Measurements from ENCODE around the gene WDFY3.

DNA sequence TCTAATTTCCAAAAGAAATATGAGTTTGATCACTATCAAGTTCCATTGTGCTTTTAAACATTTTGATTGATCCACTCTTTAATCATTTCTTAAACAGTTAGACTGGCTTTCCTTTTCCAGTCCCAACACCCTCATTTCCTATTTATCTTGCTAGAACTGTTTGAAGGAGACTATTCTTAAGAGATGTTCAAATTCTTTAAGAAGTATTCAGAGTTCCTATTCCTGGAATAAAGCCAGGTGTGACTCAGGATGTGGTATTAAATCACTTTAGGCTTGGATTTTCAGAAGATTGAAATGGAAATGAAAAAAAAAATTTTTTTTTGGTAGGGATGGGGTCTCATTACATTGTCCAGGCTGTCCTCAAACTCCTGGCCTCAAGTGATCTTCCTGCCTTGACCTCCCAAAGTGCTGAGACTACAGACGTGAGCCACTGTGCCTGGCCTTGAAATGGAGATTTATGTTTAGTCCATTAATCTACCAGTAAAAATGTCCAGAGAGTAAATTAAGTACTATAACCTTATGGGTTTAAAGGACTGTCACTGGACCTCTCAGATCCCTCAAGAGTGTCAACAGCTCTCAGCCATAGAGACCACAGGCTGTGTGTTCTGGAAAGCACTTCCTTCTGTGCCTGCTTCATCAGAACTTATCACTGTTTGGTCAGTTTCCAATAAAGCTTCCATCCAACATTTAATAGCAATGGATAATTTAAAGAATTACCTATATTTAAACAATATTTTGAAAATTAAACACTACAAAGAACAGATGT lies 292.8 kb downstream of the WDFY3 start:
- TF ChIP-seq POLR2AphosphoS5 (IDR thresholded peaks at IDR 0.05) (no peak), POLR2A (IDR thresholded peaks at IDR 0.05) (no peak), EP300 (IDR thresholded peaks at IDR 0.05) (no peak)
- TF ChIP-seq, protein P1, sequence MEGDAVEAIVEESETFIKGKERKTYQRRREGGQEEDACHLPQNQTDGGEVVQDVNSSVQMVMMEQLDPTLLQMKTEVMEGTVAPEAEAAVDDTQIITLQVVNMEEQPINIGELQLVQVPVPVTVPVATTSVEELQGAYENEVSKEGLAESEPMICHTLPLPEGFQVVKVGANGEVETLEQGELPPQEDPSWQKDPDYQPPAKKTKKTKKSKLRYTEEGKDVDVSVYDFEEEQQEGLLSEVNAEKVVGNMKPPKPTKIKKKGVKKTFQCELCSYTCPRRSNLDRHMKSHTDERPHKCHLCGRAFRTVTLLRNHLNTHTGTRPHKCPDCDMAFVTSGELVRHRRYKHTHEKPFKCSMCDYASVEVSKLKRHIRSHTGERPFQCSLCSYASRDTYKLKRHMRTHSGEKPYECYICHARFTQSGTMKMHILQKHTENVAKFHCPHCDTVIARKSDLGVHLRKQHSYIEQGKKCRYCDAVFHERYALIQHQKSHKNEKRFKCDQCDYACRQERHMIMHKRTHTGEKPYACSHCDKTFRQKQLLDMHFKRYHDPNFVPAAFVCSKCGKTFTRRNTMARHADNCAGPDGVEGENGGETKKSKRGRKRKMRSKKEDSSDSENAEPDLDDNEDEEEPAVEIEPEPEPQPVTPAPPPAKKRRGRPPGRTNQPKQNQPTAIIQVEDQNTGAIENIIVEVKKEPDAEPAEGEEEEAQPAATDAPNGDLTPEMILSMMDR (IDR thresholded peaks at IDR 0.05) = no peak

Data from stomach (tissue), 4 donors.